HCT116 (cell line): ENCODE measurements around the gene MAPKBP1. TPM values are rescaled to one million over a fixed set of nuclear protein-coding genes. Genes with fewer than 3 reads are reported as not detected.

Experiments
- ATAC-seq: fragments of 200-7000 bp; cut with Tn5 transposase; 2 replicates; pipeline ENCODE4 v1.9.1; 2020; ENCODE audit warnings: mild to moderate bottlenecking, moderate library complexity
- BruUV-seq: library from RNA; stranded (reverse); fragments of 400-500 nt; replicated peaks from 2 replicates; lab custom pipeline; 2021; lab: Mats Ljungman, UMichigan
- CTCF ChIA-PET: fragments of 300-600 bp; sonication (Branson Sonifier 250); formaldehyde crosslinking; loops from one replicate; lab custom pipeline; 2021; ENCODE audit warnings: antibody characterized with exemption; lab: Charles Lee
- POLR2A ChIA-PET: fragments of 300-600, 350-600 bp; sonication (Branson Sonifier 250); formaldehyde crosslinking; loops from one replicate; lab custom pipeline; 2021; ENCODE audit warnings: antibody characterized with exemption; lab: Charles Lee
- RAD21 ChIA-PET, 2 experiments: fragments of 300-600 bp; sonication (Branson Sonifier 250); formaldehyde crosslinking; loops; one replicate each; lab custom pipeline; 2023; ENCODE audit warnings: low total read pairs in 2 of 2; ENCODE audit not compliant: uncharacterized antibody in 2 of 2, unreplicated experiment in 2 of 2, low non-redundant PET in 1 of 2; lab: Charles Lee
- DNase-seq: peaks from one replicate; pipeline ENCODE4 v3.0.0-alpha.2; 2010; ENCODE audit warnings: low read depth, low spot score
- H2AFZ ChIP-seq: fragments of 200-600 bp; shearing (Covaris generic), sonication (generic); 2 replicates; pipeline ENCODE4 v1.6.1; 2017; ENCODE audit warnings: low read depth, mixed run types, mixed read lengths, antibody characterized with exemption, low read length; ENCODE audit not compliant: poor library complexity, severe bottlenecking
- H3K27ac ChIP-seq: 2 replicates; pipeline ENCODE4 v1.5.1; 2012; ENCODE audit warnings: low read depth, low read length
- H3K27me3 ChIP-seq: fragments of 200-600 bp; sonication (generic); 2 replicates; pipeline ENCODE4 v1.6.1; 2016; ENCODE audit warnings: mixed run types, low read length, mixed read lengths; ENCODE audit not compliant: insufficient read depth
- H3K36me3 ChIP-seq, 2 experiments: fragments of 200-500 bp in 1 of 2; fragments of 200-600 bp in 1 of 2; sonication (Bioruptor generic) in 1 of 2; sonication (generic) in 1 of 2; 2 replicates each; pipeline versions ENCODE4 v1.5.1 to v1.6.1; 2014 to 2016; ENCODE audit warnings: low read length in 2 of 2, inconsistent platforms in 1 of 2, mixed read lengths in 1 of 2, mixed run types in 1 of 2; ENCODE audit not compliant: insufficient read depth in 2 of 2, control insufficient read depth in 1 of 2
- H3K4me1 ChIP-seq, 2 experiments: fragments of 200-600 bp in 1 of 2; sonication (generic) in 1 of 2; 2 replicates each; pipeline versions ENCODE4 v1.5.1 to v1.6.1; 2012 to 2017; ENCODE audit warnings: low read length in 2 of 2, inconsistent platforms in 1 of 2, mild to moderate bottlenecking in 1 of 2, mixed read lengths in 1 of 2, mixed run types in 1 of 2, moderate library complexity in 1 of 2; ENCODE audit not compliant: insufficient read depth in 2 of 2, control insufficient read depth in 1 of 2
- H3K4me2 ChIP-seq: fragments of 200-600 bp; sonication (generic); 2 replicates; pipeline ENCODE4 v1.6.1; 2017; ENCODE audit warnings: mixed run types, low read length, mixed read lengths
- H3K4me3 ChIP-seq, 2 experiments: fragments of 200-600 bp in 1 of 2; sonication (generic) in 1 of 2; replicated peaks in 1 of 2; 2 replicates each; pipeline ENCODE4 v1.5.1; 2011 to 2016; ENCODE audit warnings: low read length in 2 of 2, control low read depth in 1 of 2, low read depth in 1 of 2, mild to moderate bottlenecking in 1 of 2, mixed read lengths in 1 of 2, mixed run types in 1 of 2
- H3K79me2 ChIP-seq: fragments of 200-600 bp; sonication (generic); 2 replicates; pipeline ENCODE4 v1.6.1; 2017; ENCODE audit warnings: mild to moderate bottlenecking, mixed run types, low read length, moderate library complexity, mixed read lengths; ENCODE audit not compliant: insufficient read depth
- H3K9ac ChIP-seq: fragments of 200-600 bp; sonication (generic); 2 replicates; pipeline ENCODE4 v1.6.1; 2016; ENCODE audit warnings: low read length, mixed read lengths
- H3K9me2 ChIP-seq: fragments of 200-600 bp; sonication (generic), shearing (Covaris generic); 2 replicates; pipeline ENCODE4 v1.6.1; 2017; ENCODE audit warnings: mixed run types, mild to moderate bottlenecking, moderate library complexity; ENCODE audit not compliant: insufficient read depth
- H3K9me3 ChIP-seq, 2 experiments: fragments of 200-500 bp in 1 of 2; fragments of 200-600 bp in 1 of 2; sonication (Bioruptor generic) in 1 of 2; sonication (generic) in 1 of 2; 2 replicates each; pipeline ENCODE4 v1.6.1; 2014 to 2017; ENCODE audit warnings: low read length in 2 of 2, mixed read lengths in 2 of 2, inconsistent platforms in 1 of 2, low read depth in 1 of 2, mild to moderate bottlenecking in 1 of 2, mixed run types in 1 of 2, moderate library complexity in 1 of 2; ENCODE audit not compliant: control insufficient read depth in 1 of 2, insufficient read depth in 1 of 2
- H4K20me1 ChIP-seq: fragments of 200-600 bp; sonication (generic), shearing (Covaris generic); 2 replicates; pipeline ENCODE4 v1.6.1; 2017; ENCODE audit warnings: mixed run types, mild to moderate bottlenecking, moderate library complexity; ENCODE audit not compliant: insufficient read depth
- EGR1 ChIP-seq: IDR thresholded peaks from 2 replicates; pipeline ENCODE4 v1.6.1; 2012; ENCODE audit warnings: low read depth
- ELF1 ChIP-seq: IDR thresholded peaks from 2 replicates; pipeline ENCODE4 v1.6.1; 2012; ENCODE audit warnings: low read depth, borderline replicate concordance
- EZH2phosphoT487 ChIP-seq: fragments of 200-600 bp; IDR thresholded peaks from 2 replicates; pipeline ENCODE4 v1.6.1; 2018; ENCODE audit warnings: antibody characterized with exemption, borderline replicate concordance
- FOSL1 ChIP-seq: IDR thresholded peaks from 2 replicates; pipeline ENCODE4 v1.6.1; 2012; ENCODE audit warnings: low read depth
- JUND ChIP-seq: IDR thresholded peaks from 2 replicates; pipeline ENCODE4 v1.6.1; 2012
- POLR2AphosphoS5 ChIP-seq: IDR thresholded peaks from 2 replicates; pipeline ENCODE4 v1.6.1; 2011; ENCODE audit warnings: mild to moderate bottlenecking, low read depth, low read length, moderate library complexity
- RAD21 ChIP-seq: IDR thresholded peaks from 2 replicates; pipeline ENCODE4 v1.6.1; 2012; ENCODE audit warnings: low read depth, mild to moderate bottlenecking
- REST ChIP-seq: IDR thresholded peaks from 2 replicates; pipeline ENCODE4 v1.6.1; 2012; ENCODE audit warnings: low read depth
- YY1 ChIP-seq: IDR thresholded peaks from 2 replicates; pipeline ENCODE4 v1.6.1; 2011; ENCODE audit warnings: low read length, low read depth, moderate library complexity, mild to moderate bottlenecking; ENCODE audit not compliant: insufficient replicate concordance; ENCODE audit errors: extremely low read depth
- ZBTB33 ChIP-seq: IDR thresholded peaks from 2 replicates; pipeline ENCODE4 v1.6.1; 2011; ENCODE audit warnings: mild to moderate bottlenecking, low read length, moderate library complexity; ENCODE audit not compliant: insufficient replicate concordance; ENCODE audit errors: extremely low read depth
- ZNF274 ChIP-seq: fragments of 200-500 bp; sonication (Bioruptor generic); IDR thresholded peaks from 2 replicates; pipeline ENCODE4 v1.6.1; 2014; ENCODE audit warnings: mild to moderate bottlenecking, low read depth, low read length, inconsistent platforms
- intact Hi-C: fragments of 100-400 bp; cut with micrococcal nuclease; formaldehyde crosslinking; loops from 2 replicates; pipeline ENCODE4 v1.10.0; 2022
- total RNA-seq: library from RNA; stranded (reverse); gene quantifications from one replicate; pipeline ENCODE4 v1.2.1, GENCODE V29; 2021; ENCODE audit not compliant: unreplicated experiment

Gene MAPKBP1
- total RNA-seq, 1 experiment from 2014 or later, result 21.3 TPM

- Histone ChIP-seq H3K9me3 (no peaks in the 10 kb centered on the region), H3K9me2 (no peaks in the 10 kb centered on the region), H3K36me3 (no peaks in the 10 kb centered on the region), H3K79me2 (no peaks in the 10 kb centered on the region), H3K4me1 (peaks cover 0 to 8% of the 10 kb centered on the region in 2 experiments; a peak in 2 of 4 replicates), H3K27ac (no peak overlapping the region), H2AFZ (no peak overlapping the region), H4K20me1 (no peaks in the 10 kb centered on the region), H3K9ac (no peak overlapping the region), H3K4me3 (no peak overlapping the region), H3K27me3 (no peaks in the 10 kb centered on the region), H3K4me2 (no peak overlapping the region)
- no TSS peak for BruUV-seq
- DNase-seq (no peak), ATAC-seq (no peak)
- POLR2A ChIA-PET, result no interaction called here
- intact Hi-C loops, result no loop called here
- CTCF ChIA-PET, result no interaction called here
- no peak for TF ChIP-seq ZBTB33
- TF ChIP-seq EZH2phosphoT487, result no peak
- no peak for TF ChIP-seq RAD21
- no peak for TF ChIP-seq YY1
- TF ChIP-seq POLR2AphosphoS5, result no peak
- TF ChIP-seq REST, result no peak
- no peak for TF ChIP-seq ELF1
- TF ChIP-seq ZNF274, result no peak
- TF ChIP-seq JUND, result no peak
- TF ChIP-seq FOSL1, result no peak
- TF ChIP-seq EGR1, result no peak
- RAD21 ChIA-PET, result no interaction called here
These were observed 100.5 kb downstream of the MAPKBP1 start for GRCh38 chr15:41874736-41875135.
